HEK293T (cell line): ENCODE measurements around the gene TTLL11.

ENCODE experiments used
- CTCF ChIA-PET: fragments of 350-600 bp; formaldehyde crosslinking; extraction: SDS; loops from one replicate; lab custom pipeline; 2021; ENCODE audit warnings: antibody characterized with exemption, inconsistent platforms; lab: Yijun Ruan, JAX
- POLR2A ChIA-PET: fragments of 350-600 bp; formaldehyde crosslinking; extraction: SDS; loops from one replicate; lab custom pipeline; 2020; ENCODE audit warnings: antibody characterized with exemption, inconsistent platforms; lab: Yijun Ruan, JAX
- DNase-seq: peaks from one replicate; pipeline ENCODE4 v3.0.0; 2012; ENCODE audit warnings: mixed read lengths; ENCODE audit errors: extremely low spot score
- ARNT ChIP-seq: fragments of 450-650 bp; IDR thresholded peaks from 2 replicates; pipeline ENCODE4 v1.6.1; 2017; ENCODE audit warnings: mild to moderate bottlenecking
- BHLHE40 ChIP-seq: fragments of 450-650 bp; IDR thresholded peaks from 2 replicates; pipeline ENCODE4 v1.6.1; 2016; ENCODE audit warnings: mild to moderate bottlenecking, moderate library complexity, borderline replicate concordance
- CTBP1 ChIP-seq: fragments of 450-650 bp; IDR thresholded peaks from 2 replicates; pipeline ENCODE4 v1.6.1; 2016; ENCODE audit warnings: borderline replicate concordance
- ELF4 ChIP-seq: fragments of 450-650 bp; IDR thresholded peaks from 2 replicates; pipeline ENCODE4 v1.6.1; 2017; ENCODE audit warnings: antibody characterized with exemption
- FOXA1 ChIP-seq: fragments of 450-650 bp; IDR thresholded peaks from 2 replicates; pipeline ENCODE4 v1.6.1; 2016; ENCODE audit warnings: mild to moderate bottlenecking
- FOXK2 ChIP-seq: fragments of 450-650 bp; IDR thresholded peaks from 2 replicates; pipeline ENCODE4 v1.6.1; 2016; ENCODE audit warnings: mild to moderate bottlenecking
- FOXM1 ChIP-seq: fragments of 450-650 bp; IDR thresholded peaks from 2 replicates; pipeline ENCODE4 v1.6.1; 2017; ENCODE audit warnings: mild to moderate bottlenecking, borderline replicate concordance
- HDGF ChIP-seq: fragments of 450-650 bp; IDR thresholded peaks from 2 replicates; pipeline ENCODE4 v1.6.1; 2017; ENCODE audit warnings: antibody characterized with exemption, borderline replicate concordance
- L3MBTL2 ChIP-seq: fragments of 450-650 bp; conservative IDR thresholded peaks from 2 replicates; pipeline ENCODE4 v1.6.1; 2016; ENCODE audit warnings: mild to moderate bottlenecking
- LEF1 ChIP-seq: fragments of 450-650 bp; IDR thresholded peaks from 2 replicates; pipeline ENCODE4 v1.6.1; 2017; ENCODE audit warnings: mild to moderate bottlenecking, borderline replicate concordance
- NFRKB ChIP-seq: fragments of 450-650 bp; IDR thresholded peaks from 2 replicates; pipeline ENCODE4 v1.6.1; 2016; ENCODE audit warnings: mild to moderate bottlenecking, moderate library complexity
- SP1 ChIP-seq: fragments of 450-650 bp; IDR thresholded peaks from 2 replicates; pipeline ENCODE4 v1.6.1; 2017
- SUZ12 ChIP-seq: fragments of 450-650 bp; IDR thresholded peaks from 2 replicates; pipeline ENCODE4 v1.6.1; 2016; ENCODE audit warnings: mild to moderate bottlenecking
- TARDBP ChIP-seq: fragments of 450-650 bp; IDR thresholded peaks from 2 replicates; pipeline ENCODE4 v1.6.1; 2016
- ZNF384 ChIP-seq: fragments of 450-650 bp; IDR thresholded peaks from 2 replicates; pipeline ENCODE4 v1.6.1; 2016
- TF ChIP-seq, protein P1 (sequence below): fragments of 450-650 bp; IDR thresholded peaks from 2 replicates; pipeline ENCODE4 v1.6.1; 2016

TTLL11 gene

DNA sequence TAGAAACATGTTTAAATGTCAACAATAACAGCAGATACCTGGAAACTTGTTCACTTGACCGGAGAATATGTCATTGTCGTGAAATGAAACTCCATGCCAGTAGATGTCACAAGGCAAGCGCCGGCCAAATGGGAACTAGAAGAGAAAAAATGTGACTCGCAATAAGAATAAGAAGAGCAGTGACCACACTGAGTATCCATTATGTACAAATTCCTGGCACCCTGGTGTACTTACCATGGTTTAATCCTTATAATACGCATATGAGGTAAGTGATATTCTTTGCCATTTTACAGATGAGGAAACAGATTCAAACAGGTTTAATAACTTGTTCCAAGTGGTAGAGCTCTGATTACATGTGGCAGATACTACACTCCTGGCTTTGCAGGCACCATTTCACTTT, 53.9 kb downstream of the TTLL11 start:
- DNase-seq = no peak
- TF ChIP-seq ZNF384 (no peak), FOXM1 (no peak), ELF4 (no peak), L3MBTL2 (no peak), FOXK2 (no peak)
- CTCF ChIA-PET = no interaction called here
- POLR2A ChIA-PET = no interaction called here

DNA sequence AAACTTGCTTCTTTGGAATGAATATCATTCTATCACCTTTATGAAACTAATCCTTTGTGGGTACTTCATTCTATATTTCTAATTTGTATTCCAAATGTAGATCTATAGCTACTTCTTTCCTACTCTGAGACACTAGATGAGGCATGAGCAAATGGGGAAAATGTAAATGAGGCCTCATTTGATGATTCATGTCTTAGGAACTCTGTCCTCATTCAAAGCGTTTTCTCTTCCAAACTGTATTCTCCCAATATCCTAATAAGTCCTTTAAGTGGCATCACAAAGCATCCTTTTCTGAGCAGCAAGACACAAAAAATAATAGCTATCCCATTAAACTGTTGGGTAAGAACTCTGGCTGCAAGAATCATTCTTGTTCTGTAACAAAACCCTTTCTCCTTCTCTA, 56.1 kb downstream of the TTLL11 start:
- ChIA-PET CTCF (no interaction called here), POLR2A (no interaction called here)
- no peak for DNase-seq
- TF ChIP-seq CTBP1 (no peak), LEF1 (no peak), SUZ12 (no peak), SP1 (no peak), TARDBP (no peak), ZNF384 (no peak), HDGF (no peak), L3MBTL2 (no peak), FOXK2 (no peak)
- TF ChIP-seq, protein P1, sequence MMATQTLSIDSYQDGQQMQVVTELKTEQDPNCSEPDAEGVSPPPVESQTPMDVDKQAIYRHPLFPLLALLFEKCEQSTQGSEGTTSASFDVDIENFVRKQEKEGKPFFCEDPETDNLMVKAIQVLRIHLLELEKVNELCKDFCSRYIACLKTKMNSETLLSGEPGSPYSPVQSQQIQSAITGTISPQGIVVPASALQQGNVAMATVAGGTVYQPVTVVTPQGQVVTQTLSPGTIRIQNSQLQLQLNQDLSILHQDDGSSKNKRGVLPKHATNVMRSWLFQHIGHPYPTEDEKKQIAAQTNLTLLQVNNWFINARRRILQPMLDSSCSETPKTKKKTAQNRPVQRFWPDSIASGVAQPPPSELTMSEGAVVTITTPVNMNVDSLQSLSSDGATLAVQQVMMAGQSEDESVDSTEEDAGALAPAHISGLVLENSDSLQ = no peak

DNA sequence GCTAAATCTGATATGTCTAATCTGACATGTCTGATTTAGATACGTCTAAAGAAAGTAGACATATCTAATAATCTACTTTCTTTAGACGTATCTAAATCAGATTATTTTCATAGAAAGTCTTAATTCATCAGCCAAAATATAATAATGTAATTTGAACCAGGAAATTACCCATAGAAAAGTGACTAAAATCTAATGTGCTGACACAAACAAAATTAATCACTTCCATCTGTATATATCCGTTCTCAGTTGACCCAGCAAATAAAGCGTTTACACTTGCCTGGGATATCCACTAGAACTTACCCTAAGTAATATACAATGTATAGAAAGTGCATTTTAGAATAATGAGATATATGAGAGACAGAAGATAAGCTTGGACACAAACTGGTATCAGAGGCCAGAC, 56.7 kb downstream of the TTLL11 start:
- ChIA-PET POLR2A (no interaction called here), CTCF (no interaction called here)
- no peak for DNase-seq
- no peak for TF ChIP-seq ZNF384
- no peak for TF ChIP-seq FOXM1
- TF ChIP-seq ARNT = no peak
- no peak for TF ChIP-seq LEF1
- no peak for TF ChIP-seq L3MBTL2
- TF ChIP-seq BHLHE40 = no peak
- no peak for TF ChIP-seq SP1
- TF ChIP-seq FOXK2 = no peak

DNA sequence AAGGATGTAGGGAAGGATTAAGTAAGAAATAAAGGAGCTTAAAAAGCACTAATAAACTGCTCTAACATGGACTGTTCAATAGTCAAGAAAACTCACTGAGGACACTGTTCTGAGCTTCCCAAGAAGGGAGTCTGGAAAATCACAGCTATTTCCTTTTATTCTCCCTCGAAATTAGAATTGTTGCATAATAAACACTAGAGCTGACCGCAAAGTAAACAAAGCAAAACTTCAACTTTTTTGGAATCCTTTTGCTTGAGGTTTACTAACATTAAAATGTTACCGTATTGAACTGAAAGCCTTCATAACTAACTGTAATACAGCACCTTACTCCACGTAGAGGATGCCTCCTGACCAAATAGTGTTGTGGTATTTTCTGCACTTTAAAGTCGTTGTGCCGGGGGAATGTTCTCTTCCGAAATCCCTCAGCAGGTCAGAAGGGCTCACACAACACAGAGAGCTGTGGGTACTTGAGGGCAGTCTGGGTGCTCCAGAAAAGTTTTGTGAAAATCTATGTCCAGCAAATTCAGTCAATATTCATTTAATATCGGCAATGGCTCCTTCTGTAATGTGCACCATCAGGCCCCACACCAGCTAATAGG, 59.2 kb downstream of the TTLL11 start:
- DNase-seq = no peak
- POLR2A ChIA-PET = no interaction called here
- TF ChIP-seq BHLHE40 (no peak), HDGF (no peak)
- CTCF ChIA-PET = no interaction called here

DNA sequence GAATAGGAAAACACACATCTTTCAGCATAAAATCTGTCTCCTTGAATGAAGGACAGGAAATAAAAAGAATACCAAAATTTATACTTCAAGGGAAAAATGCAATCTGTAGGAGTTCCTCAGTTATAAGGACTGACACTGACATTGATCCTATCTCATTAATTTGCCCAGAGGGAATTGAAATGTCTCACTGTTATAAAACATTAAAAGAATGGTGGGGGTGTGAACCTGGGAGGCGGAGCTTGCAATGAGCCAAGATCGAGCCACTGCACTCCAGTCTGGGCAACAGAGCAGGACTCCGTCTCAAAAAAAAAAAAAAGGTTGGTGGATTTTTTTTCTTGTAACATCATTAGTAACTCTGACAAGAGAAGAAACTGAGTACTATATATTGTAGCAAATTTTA, 60.8 kb downstream of the TTLL11 start:
- no peak for TF ChIP-seq BHLHE40
- TF ChIP-seq ZNF384 = no peak
- TF ChIP-seq NFRKB = no peak
- CTCF ChIA-PET = no interaction called here
- no peak for DNase-seq
- POLR2A ChIA-PET = no interaction called here

DNA sequence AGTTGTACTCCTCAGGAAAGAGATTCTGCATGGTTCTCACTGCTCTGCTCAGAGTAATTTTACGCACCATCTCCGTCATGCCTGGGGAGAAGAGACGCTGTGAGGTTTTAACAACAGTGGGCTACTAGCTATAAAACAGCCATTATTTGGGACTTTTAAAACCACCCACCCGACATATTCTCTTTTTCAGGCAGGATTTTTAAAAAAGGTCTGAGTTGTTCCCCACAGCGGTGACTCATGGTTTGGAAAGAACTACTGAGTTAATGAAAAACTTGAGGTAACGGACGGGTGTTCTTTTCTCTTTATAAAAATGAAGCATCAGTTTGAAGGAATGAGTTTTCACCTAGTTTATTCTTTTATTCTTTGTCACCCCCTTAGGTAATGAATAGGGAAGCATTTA, 61.3 kb downstream of the TTLL11 start:
- ChIA-PET CTCF (no interaction called here), POLR2A (no interaction called here)
- TF ChIP-seq BHLHE40 (no peak), ARNT (no peak), SP1 (no peak), FOXM1 (no peak), FOXK2 (no peak), L3MBTL2 (no peak), TARDBP (no peak), CTBP1 (no peak), ELF4 (no peak), FOXA1 (no peak), ZNF384 (no peak)
- DNase-seq = no peak

DNA sequence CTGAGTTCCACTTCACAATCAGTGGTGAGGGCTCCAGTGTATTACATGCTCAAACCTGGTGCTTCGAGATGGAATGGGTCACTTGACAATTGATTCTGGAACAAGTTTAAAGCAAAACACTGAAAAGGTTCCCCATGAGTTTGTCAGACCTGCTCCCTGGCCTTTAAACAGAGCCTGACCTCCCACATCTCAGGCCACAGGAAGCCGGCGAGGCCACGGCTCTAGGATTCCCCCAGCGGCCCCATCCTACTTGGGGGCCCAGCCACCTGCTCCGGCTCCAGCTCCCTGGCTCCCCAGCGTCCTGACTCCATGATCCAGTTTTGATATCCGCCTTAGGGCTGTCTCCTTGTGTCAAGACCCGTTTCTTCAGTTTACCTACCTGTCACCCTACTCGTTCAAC, 62.0 kb downstream of the TTLL11 start:
- CTCF ChIA-PET = no interaction called here
- POLR2A ChIA-PET = interaction anchor here (0.6 kb wide), 1 partner anchor 23 kb away, joined by 3 read pairs; no protein-coding TSS in a partner anchor
- no peak for TF ChIP-seq NFRKB
- no peak for TF ChIP-seq CTBP1
- no peak for TF ChIP-seq LEF1
- no peak for TF ChIP-seq ELF4
- no peak for TF ChIP-seq ARNT
- no peak for TF ChIP-seq SUZ12
- TF ChIP-seq BHLHE40 = no peak
- no peak for TF ChIP-seq SP1
- TF ChIP-seq L3MBTL2 = no peak
- no peak for DNase-seq

DNA sequence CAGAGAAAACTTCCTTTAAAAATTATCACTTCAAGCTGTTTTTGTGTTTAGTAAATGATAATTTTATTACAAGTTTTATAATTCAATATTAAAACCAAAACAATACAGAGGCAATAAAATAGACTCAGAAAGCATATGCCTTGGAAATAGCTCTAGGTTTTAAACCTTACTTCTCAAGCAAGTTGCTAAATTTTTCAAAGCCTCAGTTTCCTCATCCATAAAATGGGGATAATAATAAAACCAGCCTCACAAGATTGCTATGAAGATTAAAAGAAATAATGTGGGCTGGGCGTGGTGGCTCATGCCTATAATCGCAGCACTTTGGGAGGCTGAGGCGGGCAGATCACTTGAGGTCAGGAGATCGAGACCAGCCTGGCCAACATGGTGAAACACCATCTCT, 62.8 kb downstream of the TTLL11 start:
- TF ChIP-seq SP1 (no peak), NFRKB (no peak), FOXK2 (no peak), CTBP1 (no peak), ELF4 (no peak), BHLHE40 (no peak)
- DNase-seq = no peak
- ChIA-PET CTCF (no interaction called here), POLR2A (interaction anchor here (0.6 kb wide), 1 partner anchor 234 kb away, joined by 3 read pairs; the partner anchor contains the start of genes MRRF and RBM18)
